Neural crest cell (in vitro differentiated cells): ENCODE measurements around the gene SDF2. TPM values are rescaled to one million over a fixed set of nuclear protein-coding genes. Genes with fewer than 3 reads are reported as not detected.

ENCODE experiments used
- DNase-seq: peaks from one replicate; pipeline ENCODE4 v3.0.0; 2021; ENCODE audit warnings: low read depth, mixed read lengths, low spot score
- H3K27ac Mint-ChIP-seq: one replicate; pipeline ENCODE4 v1.8.0; 2021; ENCODE audit warnings: mild to moderate bottlenecking, mixed read lengths; ENCODE audit not compliant: unreplicated experiment
- H3K27me3 Mint-ChIP-seq: 2 replicates; pipeline ENCODE4 v1.8.0; 2021; ENCODE audit warnings: low read depth, mild to moderate bottlenecking, mixed read lengths
- H3K36me3 Mint-ChIP-seq: 2 replicates; pipeline ENCODE4 v1.8.0; 2021; ENCODE audit warnings: low read depth, mild to moderate bottlenecking, mixed read lengths
- H3K4me1 Mint-ChIP-seq: 2 replicates; pipeline ENCODE4 v1.8.0; 2021; ENCODE audit warnings: mixed read lengths
- H3K4me3 Mint-ChIP-seq: one replicate; pipeline ENCODE4 v1.8.0; 2021; ENCODE audit warnings: mild to moderate bottlenecking, mixed read lengths
- H3K9me3 Mint-ChIP-seq: 2 replicates; pipeline ENCODE4 v1.8.0; 2021; ENCODE audit warnings: mixed read lengths
- total RNA-seq: library from RNA; stranded (reverse); gene quantifications from 2 replicates; pipeline ENCODE4 v1.2.1, GENCODE V29; 2021
- TF ChIP-seq, protein P1 (sequence below): fragments of 200-600 bp; sonication (generic); conservative IDR thresholded peaks from 2 replicates; pipeline ENCODE4 v1.5.0; 2021; ENCODE audit warnings: antibody characterized with exemption, mild to moderate bottlenecking

Gene SDF2
- total RNA-seq, 1 donor from 2014 or later, result 48.2 TPM

DNA sequence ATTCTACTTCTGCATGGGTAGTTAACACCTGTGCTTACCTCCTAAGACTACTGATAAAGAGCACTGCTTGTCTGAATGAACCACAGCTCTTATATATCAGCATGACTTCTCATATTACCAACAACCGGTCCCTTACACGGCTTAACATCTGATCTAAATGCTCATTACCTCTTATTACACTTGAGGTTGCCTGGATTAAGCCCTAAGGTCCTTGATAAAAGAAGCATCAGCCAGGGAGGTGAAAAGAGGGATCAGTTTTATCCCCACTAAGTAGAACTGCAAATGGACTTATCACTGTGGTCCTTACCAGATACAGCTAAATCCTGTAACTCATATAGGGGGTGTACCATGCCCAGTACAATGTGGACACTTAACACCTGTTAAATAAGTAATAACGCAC, 39.5 kb downstream of the SDF2 start:
- DNase-seq, result no peak
- H3K9me3 Mint-ChIP-seq, result no peaks in the 10 kb centered on the region
- H3K4me1 Mint-ChIP-seq, result no peaks in the 10 kb centered on the region
- TF ChIP-seq, protein P1, sequence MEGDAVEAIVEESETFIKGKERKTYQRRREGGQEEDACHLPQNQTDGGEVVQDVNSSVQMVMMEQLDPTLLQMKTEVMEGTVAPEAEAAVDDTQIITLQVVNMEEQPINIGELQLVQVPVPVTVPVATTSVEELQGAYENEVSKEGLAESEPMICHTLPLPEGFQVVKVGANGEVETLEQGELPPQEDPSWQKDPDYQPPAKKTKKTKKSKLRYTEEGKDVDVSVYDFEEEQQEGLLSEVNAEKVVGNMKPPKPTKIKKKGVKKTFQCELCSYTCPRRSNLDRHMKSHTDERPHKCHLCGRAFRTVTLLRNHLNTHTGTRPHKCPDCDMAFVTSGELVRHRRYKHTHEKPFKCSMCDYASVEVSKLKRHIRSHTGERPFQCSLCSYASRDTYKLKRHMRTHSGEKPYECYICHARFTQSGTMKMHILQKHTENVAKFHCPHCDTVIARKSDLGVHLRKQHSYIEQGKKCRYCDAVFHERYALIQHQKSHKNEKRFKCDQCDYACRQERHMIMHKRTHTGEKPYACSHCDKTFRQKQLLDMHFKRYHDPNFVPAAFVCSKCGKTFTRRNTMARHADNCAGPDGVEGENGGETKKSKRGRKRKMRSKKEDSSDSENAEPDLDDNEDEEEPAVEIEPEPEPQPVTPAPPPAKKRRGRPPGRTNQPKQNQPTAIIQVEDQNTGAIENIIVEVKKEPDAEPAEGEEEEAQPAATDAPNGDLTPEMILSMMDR, result no peak
- no peak overlapping the region for H3K27ac Mint-ChIP-seq
- no peaks in the 10 kb centered on the region for H3K27me3 Mint-ChIP-seq
- H3K36me3 Mint-ChIP-seq, result peaks cover 21% of the 10 kb centered on the region
- no peak overlapping the region for H3K4me3 Mint-ChIP-seq

DNA sequence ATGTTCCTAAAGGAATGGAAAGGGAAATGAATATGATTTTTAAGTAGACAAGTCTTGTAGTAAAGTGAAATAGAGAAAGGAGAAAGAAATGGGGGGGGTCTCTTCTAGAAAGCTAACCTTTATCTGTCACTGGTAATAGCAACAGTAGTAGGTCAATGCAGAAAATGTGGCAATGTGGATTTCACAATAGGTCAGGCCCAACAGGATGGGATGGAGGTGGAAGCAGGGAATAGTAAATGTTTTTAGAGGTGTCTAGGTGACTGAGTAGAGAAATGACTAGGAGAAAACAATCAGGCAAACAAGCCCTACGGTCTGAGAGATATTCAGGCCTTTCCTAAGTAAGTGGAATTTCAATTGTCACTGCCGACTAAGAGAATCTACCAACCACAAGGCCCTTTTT, 41.7 kb downstream of the SDF2 start:
- H3K4me3 Mint-ChIP-seq, result no peak overlapping the region
- H3K4me1 Mint-ChIP-seq, result no peaks in the 10 kb centered on the region
- no peaks in the 10 kb centered on the region for H3K9me3 Mint-ChIP-seq
- DNase-seq, result no peak
- TF ChIP-seq, protein P1, result no peak
- no peak overlapping the region for H3K27ac Mint-ChIP-seq
- H3K27me3 Mint-ChIP-seq, result no peaks in the 10 kb centered on the region
- H3K36me3 Mint-ChIP-seq, result peaks cover 27% of the 10 kb centered on the region

DNA sequence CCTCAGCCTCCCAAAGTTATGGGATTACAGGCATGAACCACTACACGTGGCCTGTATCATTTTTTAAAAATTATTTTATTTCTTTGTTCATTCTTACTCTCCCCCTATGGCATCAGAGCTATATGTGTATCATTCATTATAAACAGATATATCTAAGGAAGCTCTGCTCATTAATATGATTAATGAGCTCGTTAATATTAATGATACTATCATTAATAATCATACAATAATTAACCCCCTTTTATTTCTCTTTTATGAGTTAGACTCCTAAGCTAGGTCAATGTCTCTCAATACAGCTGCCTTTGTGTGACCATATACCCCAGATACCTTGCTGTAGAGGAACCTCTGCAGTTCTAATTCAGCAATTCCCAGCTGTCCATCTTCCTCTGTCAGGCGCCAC, 43.2 kb downstream of the SDF2 start:
- H3K27ac Mint-ChIP-seq, result no peak overlapping the region
- peaks cover 27% of the 10 kb centered on the region for H3K36me3 Mint-ChIP-seq
- H3K4me3 Mint-ChIP-seq, result no peak overlapping the region
- H3K9me3 Mint-ChIP-seq, result no peaks in the 10 kb centered on the region
- no peak for DNase-seq
- H3K4me1 Mint-ChIP-seq, result no peaks in the 10 kb centered on the region
- TF ChIP-seq, protein P1, result no peak
- H3K27me3 Mint-ChIP-seq, result no peaks in the 10 kb centered on the region

DNA sequence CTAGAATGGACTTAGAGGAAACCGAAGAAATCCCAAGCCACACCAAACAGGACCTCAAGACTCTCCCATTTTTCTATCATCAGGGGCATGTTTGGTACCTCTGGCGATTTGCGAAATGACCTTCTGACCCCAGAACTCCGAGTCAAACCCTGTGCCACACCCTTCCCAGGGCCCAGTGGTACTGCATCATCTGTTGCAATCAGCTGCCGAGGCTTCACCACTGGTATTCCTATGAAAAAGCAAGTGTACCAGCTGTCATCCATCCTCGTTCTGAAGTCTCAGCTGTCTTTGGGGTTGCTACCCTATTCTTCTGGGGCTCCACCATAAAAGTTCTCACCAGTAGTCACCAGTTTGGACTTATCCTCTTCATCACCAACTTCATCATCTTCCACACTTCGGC, 45.4 kb downstream of the SDF2 start:
- H3K4me1 Mint-ChIP-seq, result peaks cover 5% of the 10 kb centered on the region
- H3K4me3 Mint-ChIP-seq, result no peak overlapping the region
- no peak for DNase-seq
- TF ChIP-seq, protein P1, result no peak
- H3K36me3 Mint-ChIP-seq, result peaks cover 20% of the 10 kb centered on the region
- H3K9me3 Mint-ChIP-seq, result no peaks in the 10 kb centered on the region
- no peaks in the 10 kb centered on the region for H3K27me3 Mint-ChIP-seq
- H3K27ac Mint-ChIP-seq, result no peak overlapping the region

DNA sequence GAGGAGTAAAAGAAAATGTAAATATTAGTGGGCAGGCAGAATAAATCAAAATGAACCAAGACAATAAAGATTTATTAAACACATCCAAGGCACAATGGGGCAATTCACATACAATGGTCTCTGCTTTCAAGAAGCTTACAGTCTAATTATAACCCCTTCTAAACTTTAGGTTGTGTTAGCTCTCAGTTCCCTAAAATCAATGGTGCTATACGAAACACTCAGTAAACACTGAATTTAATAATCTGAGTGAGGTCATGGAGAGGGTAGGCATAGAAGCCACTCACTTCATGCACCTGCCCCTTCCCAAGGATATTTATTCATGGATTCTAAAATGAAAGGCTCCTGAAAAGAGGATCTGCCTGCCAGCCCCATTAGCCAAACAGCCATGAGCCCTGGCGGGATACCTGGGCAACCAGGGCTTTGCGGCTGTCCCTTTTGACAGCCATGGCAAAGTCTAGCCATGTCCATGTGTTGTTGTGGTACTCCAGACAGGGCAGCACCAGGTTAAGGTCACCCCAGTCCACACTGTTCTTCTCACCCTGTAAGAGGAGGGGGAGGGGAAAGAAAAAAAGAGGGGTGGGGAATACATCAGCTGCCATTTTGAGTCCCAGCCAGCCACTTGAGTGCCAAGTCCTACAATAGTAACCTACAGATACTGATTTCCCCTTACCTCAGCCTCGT, 46.3 kb downstream of the SDF2 start:
- Mint-ChIP-seq H3K36me3 (peaks cover 25% of the 10 kb centered on the region), H3K4me1 (peaks cover 5% of the 10 kb centered on the region), H3K27ac (no peak overlapping the region), H3K9me3 (no peaks in the 10 kb centered on the region), H3K27me3 (no peaks in the 10 kb centered on the region), H3K4me3 (no peak overlapping the region)
- no peak for DNase-seq
- TF ChIP-seq, protein P1, result no peak
